DMS114 treated with DMSO at 0.1 percent for 48 hours (cell line): ENCODE results near the gene PLAC8L1.
A peak's percentile ranks its signal among the peaks of the same experiment; 100 is the strongest.
"Not testable (repeated sequence)": the region's sequence is repeated elsewhere in the genome, so short reads cannot be mapped to it uniquely, and the experiment has no call there.

Experiments used
- DNase-seq: peaks from one replicate; lab custom pipeline; 2025; ENCODE audit not compliant: unreplicated experiment; lab: John Stamatoyannopoulos, UW

Gene PLAC8L1, protein sequence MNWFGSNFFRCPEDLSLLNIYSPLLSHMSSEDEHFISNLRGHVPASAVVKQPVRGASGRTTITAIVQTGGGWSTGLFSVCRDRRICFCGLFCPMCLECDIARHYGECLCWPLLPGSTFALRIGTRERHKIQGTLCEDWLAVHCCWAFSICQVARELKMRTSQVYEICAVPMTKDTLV

GRCh38 chr5:146105477-146105876 is at the start of gene PLAC8L1:
Gene PLAC8L1 (minus strand): TSS chr5:146105577. CDS start chr5:146104311, 1,266 bp downstream.
- DNase-seq, result no peak

DNA sequence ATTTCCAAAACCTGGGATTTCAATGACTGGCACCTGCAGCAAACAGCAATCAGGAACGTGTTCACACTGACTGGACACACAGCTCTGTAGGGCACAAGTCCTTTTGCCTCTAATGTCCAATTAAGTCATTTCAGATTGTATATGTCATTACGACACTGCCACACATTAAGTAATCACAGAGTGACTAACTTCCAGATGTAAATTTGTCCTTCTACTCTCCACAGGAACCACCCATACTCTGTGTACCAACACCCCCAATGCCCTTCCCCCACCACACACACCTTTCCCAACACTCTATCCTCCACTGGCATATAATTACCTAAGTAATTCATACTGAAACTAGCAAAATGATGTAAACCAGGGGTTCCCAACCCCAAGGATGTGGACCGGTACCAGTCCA is 46.6 kb upstream of the PLAC8L1 start:
- no peak for DNase-seq

DNA sequence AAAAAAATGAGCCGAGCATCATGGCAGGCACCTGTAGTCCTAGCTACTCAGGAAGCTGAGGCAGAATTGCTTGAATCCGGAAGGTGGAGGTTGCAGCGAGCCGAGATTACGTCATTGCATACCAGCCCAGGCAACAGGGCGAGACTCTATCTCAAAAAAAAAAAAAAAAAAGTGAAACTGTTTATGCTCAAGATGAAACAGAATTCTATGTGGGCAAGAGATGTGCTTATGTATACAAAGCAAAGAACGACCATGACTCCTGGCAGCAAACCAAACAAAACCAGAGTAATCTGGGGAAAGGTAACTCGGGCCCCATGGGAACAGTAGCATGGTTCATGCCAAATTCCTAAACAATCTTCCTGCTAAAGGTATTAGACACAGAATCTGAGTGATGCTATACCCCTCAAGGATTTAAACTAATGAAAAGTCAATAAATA is 32.6 kb upstream of the PLAC8L1 start:
- no peak for DNase-seq

- peak; percentile 19 for DNase-seq
Observed at GRCh38 chr5:146130440-146131045, 25.2 kb upstream of the PLAC8L1 start.

DNA sequence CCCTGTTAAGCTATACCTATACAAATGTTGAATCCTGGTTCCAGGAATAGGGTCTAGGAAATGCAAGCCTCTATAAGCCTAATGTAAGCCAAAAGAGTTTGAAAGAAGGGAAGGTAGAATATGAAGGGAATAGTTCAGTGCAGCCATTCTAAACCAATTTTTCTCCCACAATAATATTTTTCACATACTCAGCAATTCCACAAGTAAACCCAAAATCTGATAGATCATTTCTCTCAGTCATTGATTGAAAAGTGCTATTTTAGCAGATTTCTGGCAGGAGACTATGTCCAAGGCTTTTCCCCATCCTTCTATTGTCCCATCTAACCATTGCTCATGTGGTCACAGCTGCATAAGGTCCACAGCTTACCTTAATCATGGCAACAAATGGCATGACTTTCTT is 20.7 kb upstream of the PLAC8L1 start:
- DNase-seq, result no peak

DNA sequence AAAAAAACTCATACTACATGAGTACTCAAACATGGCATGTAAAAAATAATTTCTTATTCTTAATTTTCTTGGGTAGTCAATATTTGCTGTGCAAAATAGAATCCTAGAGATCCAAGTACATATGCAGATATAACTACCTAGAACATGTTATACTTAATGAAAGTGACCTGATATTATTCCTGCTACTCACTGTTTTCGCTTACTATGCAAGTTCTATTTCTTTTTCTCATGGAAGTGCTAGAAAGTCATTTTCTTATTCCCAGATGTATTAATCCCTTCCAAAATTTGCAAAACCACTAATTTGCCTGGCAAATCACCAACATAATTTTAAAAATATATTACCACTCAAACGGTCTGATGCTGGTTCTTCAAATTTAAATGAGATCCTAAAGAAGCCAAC is 19.2 kb upstream of the PLAC8L1 start:
- no peak for DNase-seq

DNA sequence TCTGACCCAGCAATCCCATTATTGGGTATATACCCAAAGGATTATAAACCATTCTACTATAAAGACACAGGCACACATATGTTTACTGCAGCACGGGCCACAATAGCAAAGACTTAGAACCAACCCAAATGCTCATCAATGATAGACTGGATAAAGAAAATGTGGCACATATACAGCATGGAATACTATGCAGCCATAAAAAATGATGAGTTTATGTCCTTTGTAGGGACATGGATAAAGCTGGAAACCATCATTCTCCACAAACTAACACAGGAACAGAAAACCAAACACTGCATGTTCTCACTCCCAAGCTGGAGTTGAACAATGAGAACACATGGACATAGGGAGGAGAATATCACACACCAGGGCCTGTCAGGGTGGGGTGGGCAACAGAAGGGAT is 16.1 kb upstream of the PLAC8L1 start:
- DNase-seq, result not testable (repeated sequence)

- no peak for DNase-seq
Observed at GRCh38 chr5:146118322-146118721, 12.9 kb upstream of the PLAC8L1 start.

- DNase-seq, result not testable (repeated sequence)
Observed at GRCh38 chr5:146117216-146117615, 11.8 kb upstream of the PLAC8L1 start.

DNA sequence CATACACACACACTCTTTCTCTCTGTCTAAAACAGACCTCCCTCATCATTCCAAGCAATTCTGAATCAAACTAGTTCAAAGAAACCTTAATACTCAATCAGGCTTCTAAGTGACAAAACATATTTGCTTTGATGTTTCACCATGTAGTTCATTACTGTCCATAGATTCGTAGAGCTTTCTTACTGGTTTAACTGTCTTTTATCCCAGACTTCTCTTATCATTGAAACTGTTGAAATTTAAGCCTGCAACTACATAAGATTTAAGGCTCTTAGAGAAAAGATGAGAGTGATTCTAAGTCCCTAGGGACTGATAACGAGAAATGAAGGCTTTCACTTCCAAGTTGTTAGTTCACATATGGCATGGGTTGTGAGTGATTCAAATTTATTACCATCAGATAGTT is 11.0 kb upstream of the PLAC8L1 start:
- no peak for DNase-seq

GRCh38 chr5:146112476-146112875 is 7.1 kb upstream of the PLAC8L1 start:
- DNase-seq, result no peak

DNA sequence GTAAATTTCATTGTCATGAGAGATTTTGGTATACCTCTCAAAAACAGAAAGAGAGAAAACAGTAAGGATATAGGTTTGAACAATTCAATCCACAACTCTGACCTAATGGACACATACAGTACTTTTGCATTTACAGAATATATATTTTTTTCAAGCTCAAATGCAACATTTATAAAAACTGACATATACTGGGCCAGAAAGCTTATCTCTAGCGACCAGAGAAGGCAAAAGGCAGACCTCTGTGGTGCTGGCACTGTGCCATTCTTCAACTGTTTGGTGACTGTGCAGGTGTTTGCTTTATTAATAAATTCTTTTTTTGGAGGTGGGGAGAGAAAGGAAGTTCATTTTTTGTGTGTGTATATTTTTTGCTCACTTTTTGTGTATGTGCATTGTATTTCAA is 6.0 kb upstream of the PLAC8L1 start:
- no peak for DNase-seq

- DNase-seq, result no peak
Observed at GRCh38 chr5:146109379-146109778, 4.0 kb upstream of the PLAC8L1 start.

DNA sequence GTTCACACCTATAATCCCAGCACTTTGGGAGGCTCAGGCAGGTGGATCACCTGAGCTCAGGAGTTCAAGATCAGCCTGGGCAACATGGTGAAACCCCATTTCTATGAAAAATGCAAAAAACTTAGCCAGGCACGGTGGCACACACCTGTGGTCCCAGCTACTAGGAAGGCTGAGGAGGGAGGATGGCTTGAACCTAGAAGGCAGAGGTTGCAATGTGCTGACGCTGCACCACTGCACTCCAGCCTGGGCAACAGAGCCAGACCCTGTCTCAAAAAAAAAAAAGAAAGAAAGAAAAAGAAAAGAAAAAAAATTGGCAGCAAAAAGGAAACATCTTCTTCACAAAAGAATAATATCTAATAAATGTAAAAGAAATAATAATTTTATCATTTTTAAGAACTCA is 3.5 kb upstream of the PLAC8L1 start:
- DNase-seq, result not testable (repeated sequence)

DNA sequence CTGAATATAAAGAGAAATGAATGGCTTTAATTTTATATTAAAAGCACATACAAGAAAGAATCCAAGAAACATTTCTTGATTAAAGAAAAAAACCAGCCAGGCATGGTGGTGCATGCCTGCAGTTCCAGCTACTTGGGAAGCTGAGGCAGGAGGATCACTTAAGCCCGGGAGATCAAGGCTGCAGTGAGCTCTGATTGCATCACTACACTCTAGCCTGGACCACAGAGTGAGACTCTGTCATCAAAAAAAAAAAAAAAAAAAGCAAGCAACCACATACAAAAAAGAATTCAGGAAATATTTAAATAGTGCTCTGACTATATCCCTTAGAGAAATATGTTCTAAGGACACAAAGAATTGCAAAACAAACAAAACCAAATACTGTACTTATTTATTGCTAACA is 2.5 kb upstream of the PLAC8L1 start:
- DNase-seq, result no peak

GRCh38 chr5:146103594-146103993 is 1.8 kb downstream of the PLAC8L1 start:
- no peak for DNase-seq

- no peak for DNase-seq
Observed at GRCh38 chr5:146101646-146102045, 3.7 kb downstream of the PLAC8L1 start.

DNA sequence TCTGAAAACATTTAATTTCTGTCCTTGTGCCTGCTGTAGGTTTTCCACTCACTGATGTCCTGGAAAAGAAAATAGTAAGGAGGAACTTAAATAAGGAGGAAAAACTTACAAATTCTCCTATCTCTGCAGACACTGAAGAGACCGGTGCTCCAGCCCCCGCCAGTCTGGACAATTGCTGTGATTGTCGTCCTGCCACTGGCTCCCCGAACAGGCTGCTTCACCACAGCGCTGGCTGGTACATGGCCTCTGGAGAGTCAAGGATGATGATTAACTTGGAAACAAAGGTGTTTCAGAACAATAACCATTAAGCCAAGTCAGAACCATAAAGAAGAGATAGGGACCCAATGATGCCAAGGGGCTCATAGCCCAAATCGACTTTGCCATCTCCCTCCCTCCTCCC is 7.3 kb downstream of the PLAC8L1 start:
- no peak for DNase-seq

GRCh38 chr5:146091881-146092280 is 13.5 kb downstream of the PLAC8L1 start:
- DNase-seq, result no peak

DNA sequence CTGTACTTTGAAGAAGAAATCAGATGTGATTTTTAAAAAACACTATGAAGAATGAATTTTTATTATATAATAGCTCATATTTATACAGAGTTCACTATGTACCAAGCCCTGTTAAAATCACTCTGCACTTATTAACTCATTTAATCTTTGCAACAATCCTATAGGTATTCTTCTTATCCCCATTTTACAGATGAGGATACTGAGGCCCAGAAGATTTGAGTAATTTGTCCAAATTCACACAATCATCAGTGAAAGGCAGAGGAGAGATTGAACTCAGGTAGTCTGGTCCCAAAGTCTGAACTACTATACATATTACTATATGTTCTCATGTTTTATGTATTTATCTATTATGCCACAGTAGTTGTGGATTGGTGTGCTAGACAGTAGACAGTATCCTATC is 16.1 kb downstream of the PLAC8L1 start:
- DNase-seq, result no peak

DNA sequence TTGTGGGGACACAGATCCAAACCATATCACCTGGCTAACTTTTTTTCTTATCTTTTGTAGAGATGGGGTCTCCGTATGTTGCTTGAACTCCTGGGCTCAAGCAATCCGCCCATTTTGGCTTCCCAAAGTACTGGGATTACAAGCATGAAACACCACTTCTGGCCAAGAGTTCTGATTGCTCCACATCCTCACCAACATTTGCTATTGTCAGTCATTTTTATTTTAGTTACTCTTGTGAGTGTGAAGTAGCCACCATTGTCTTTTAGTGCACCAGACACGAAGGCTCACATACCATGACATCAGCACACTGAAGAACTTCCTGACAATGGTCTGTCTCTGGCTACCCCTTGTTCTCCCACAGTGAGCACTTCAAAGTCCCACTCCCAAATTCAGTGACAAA is 17.3 kb downstream of the PLAC8L1 start:
- DNase-seq, result no peak

DNA sequence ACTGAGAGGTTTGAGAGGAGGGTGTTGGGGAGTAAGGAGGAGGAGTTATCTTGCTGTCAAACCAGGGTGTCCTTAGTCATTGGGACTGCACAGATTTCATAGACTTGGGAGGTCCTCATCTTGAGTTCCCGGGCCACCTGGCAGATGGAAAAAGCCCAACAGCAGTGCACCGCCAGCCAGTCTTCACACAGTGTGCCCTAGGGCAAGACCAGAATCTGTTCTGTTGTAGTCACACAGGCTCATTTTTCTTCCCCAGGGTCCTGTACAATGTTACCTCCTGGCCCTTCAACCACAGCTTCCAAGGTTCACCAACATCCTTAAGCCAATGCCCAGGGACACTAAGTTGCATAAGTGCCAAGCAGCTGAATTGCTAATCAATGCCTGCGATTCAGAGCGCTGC is 21.0 kb downstream of the PLAC8L1 start:
- no peak for DNase-seq

GRCh38 chr5:146082798-146083197 is 22.6 kb downstream of the PLAC8L1 start:
- DNase-seq, result no peak
